HEK293 (cell line): ENCODE data around the gene GDF2.

Source experiments
- CTCF ChIA-PET: fragments of 350-600 bp; formaldehyde crosslinking; extraction: SDS; loops from one replicate; lab custom pipeline; 2021; ENCODE audit warnings: antibody characterized with exemption; lab: Yijun Ruan, JAX
- POLR2A ChIA-PET: fragments of 300-600 bp; formaldehyde crosslinking; extraction: SDS; loops from one replicate; lab custom pipeline; 2020; ENCODE audit warnings: antibody characterized with exemption, inconsistent platforms; lab: Yijun Ruan, JAX
- H3K27ac ChIP-seq: fragments of 200-500 bp; sonication (Bioruptor generic); 2 replicates; pipeline ENCODE4 v1.5.1; 2014; ENCODE audit warnings: low read depth, low read length, control low read depth, inconsistent platforms; ENCODE audit errors: extremely low read depth
- H3K36me3 ChIP-seq, 2 experiments: fragments of 200-500 bp in 1 of 2; sonication (Bioruptor generic) in 1 of 2; 1 replicate in 1 of 2; 2 replicates in 1 of 2; pipeline ENCODE4 v1.5.1; 2014 to 2017; ENCODE audit warnings: inconsistent platforms in 2 of 2, low read length in 2 of 2; ENCODE audit not compliant: control insufficient read depth in 2 of 2, insufficient read depth in 1 of 2
- H3K4me1 ChIP-seq: fragments of 200-500 bp; sonication (Bioruptor generic); 2 replicates; pipeline ENCODE4 v1.5.1; 2014; ENCODE audit warnings: mild to moderate bottlenecking, low read length, inconsistent platforms; ENCODE audit not compliant: control insufficient read depth, insufficient read depth
- H3K4me3 ChIP-seq: 2 replicates; pipeline ENCODE4 v1.5.1; 2011; ENCODE audit warnings: low read depth, mild to moderate bottlenecking, control low read depth, low read length, moderate library complexity
- H3K9me3 ChIP-seq: fragments of 200-500 bp; sonication (Bioruptor generic); 2 replicates; pipeline ENCODE4 v1.5.1; 2014; ENCODE audit warnings: low read depth, low read length, inconsistent platforms; ENCODE audit not compliant: control insufficient read depth, insufficient read depth
- EGR2 ChIP-seq: fragments of 450-650 bp; formaldehyde crosslinking; IDR thresholded peaks from 2 replicates; pipeline ENCODE4 v1.5.1; 2016; ENCODE audit warnings: low read depth, missing biosample characterization, missing genetic modification characterization
- GLI2 ChIP-seq: fragments of 450-650 bp; formaldehyde crosslinking; IDR thresholded peaks from 2 replicates; pipeline ENCODE4; 2017; ENCODE audit warnings: missing biosample characterization, missing genetic modification characterization, low read depth, borderline replicate concordance
- GLIS2 ChIP-seq: fragments of 450-650 bp; formaldehyde crosslinking; IDR thresholded peaks from 2 replicates; pipeline ENCODE4 v1.5.1; 2016; ENCODE audit warnings: missing biosample characterization, missing genetic modification characterization
- ZNF214 ChIP-seq: fragments of 450-650 bp; formaldehyde crosslinking; IDR thresholded peaks from 2 replicates; pipeline ENCODE4 v1.5.1; 2017; ENCODE audit warnings: missing biosample characterization, mild to moderate bottlenecking, missing genetic modification characterization, borderline replicate concordance
- ZNF23 ChIP-seq: fragments of 450-650 bp; formaldehyde crosslinking; IDR thresholded peaks from 2 replicates; pipeline ENCODE4 v1.5.1; 2016; ENCODE audit warnings: missing biosample characterization, missing genetic modification characterization, borderline replicate concordance
- ZNF302 ChIP-seq: fragments of 450-650 bp; formaldehyde crosslinking; IDR thresholded peaks from 2 replicates; pipeline ENCODE4 v1.5.1; 2016; ENCODE audit warnings: missing biosample characterization, missing genetic modification characterization, low read depth
- ZNF600 ChIP-seq: fragments of 450-650 bp; formaldehyde crosslinking; IDR thresholded peaks from 2 replicates; pipeline ENCODE4 v1.5.1; 2016; ENCODE audit warnings: missing biosample characterization, missing genetic modification characterization
- TF ChIP-seq, protein P1 (sequence below): fragments of 450-650 bp; formaldehyde crosslinking; IDR thresholded peaks from 2 replicates; pipeline ENCODE4 v1.5.1; 2017; ENCODE audit warnings: missing biosample characterization, missing genetic modification characterization
- TF ChIP-seq, protein P2 (sequence below): fragments of 450-650 bp; formaldehyde crosslinking; IDR thresholded peaks from 2 replicates; pipeline ENCODE4 v1.5.1; 2016; ENCODE audit warnings: missing biosample characterization, missing genetic modification characterization
- TF ChIP-seq, protein P3 (sequence below): fragments of 450-650 bp; formaldehyde crosslinking; IDR thresholded peaks from 2 replicates; pipeline ENCODE4 v1.5.1; 2016; ENCODE audit warnings: missing biosample characterization, missing genetic modification characterization
- TF ChIP-seq, protein P4 (sequence below): fragments of 450-650 bp; formaldehyde crosslinking; IDR thresholded peaks from 2 replicates; pipeline ENCODE4 v1.5.1; 2016; ENCODE audit warnings: missing biosample characterization, missing genetic modification characterization
- TF ChIP-seq, protein P5 (sequence below): fragments of 450-650 bp; formaldehyde crosslinking; IDR thresholded peaks from 2 replicates; pipeline ENCODE4 v1.5.1; 2017; ENCODE audit warnings: missing biosample characterization, mild to moderate bottlenecking, missing genetic modification characterization, moderate library complexity
- TF ChIP-seq, protein P6 (sequence below): fragments of 450-650 bp; formaldehyde crosslinking; conservative IDR thresholded peaks from 2 replicates; pipeline ENCODE4 v1.5.1; 2016; ENCODE audit warnings: low read depth, missing biosample characterization, missing genetic modification characterization

The GDF2 gene

DNA sequence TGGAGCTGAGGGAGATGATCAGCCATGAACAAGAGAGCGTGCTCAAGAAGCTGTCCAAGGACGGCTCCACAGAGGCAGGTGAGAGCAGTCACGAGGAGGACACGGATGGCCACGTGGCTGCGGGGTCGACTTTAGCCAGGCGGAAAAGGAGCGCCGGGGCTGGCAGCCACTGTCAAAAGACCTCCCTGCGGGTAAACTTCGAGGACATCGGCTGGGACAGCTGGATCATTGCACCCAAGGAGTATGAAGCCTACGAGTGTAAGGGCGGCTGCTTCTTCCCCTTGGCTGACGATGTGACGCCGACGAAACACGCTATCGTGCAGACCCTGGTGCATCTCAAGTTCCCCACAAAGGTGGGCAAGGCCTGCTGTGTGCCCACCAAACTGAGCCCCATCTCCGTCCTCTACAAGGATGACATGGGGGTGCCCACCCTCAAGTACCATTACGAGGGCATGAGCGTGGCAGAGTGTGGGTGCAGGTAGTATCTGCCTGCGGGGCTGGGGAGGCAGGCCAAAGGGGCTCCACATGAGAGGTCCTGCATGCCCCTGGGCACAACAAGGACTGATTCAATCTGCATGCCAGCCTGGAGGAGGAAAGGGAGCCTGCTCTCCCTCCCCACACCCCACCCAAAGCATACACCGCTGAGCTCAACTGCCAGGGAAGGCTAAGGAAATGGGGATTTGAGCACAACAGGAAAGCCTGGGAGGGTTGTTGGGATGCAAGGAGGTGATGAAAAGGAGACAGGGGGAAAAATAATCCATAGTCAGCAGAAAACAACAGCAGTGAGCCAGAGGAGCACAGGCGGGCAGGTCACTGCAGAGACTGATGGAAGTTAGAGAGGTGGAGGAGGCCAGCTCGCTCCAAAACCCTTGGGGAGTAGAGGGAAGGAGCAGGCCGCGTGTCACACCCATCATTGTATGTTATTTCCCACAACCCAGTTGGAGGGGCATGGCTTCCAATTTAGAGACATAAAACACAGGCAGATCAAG lies 3.3 kb downstream of the GDF2 start (continued):
- TF ChIP-seq, protein P1, sequence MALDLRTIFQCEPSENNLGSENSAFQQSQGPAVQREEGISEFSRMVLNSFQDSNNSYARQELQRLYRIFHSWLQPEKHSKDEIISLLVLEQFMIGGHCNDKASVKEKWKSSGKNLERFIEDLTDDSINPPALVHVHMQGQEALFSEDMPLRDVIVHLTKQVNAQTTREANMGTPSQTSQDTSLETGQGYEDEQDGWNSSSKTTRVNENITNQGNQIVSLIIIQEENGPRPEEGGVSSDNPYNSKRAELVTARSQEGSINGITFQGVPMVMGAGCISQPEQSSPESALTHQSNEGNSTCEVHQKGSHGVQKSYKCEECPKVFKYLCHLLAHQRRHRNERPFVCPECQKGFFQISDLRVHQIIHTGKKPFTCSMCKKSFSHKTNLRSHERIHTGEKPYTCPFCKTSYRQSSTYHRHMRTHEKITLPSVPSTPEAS (tag by site-specific recombination): no peak
- TF ChIP-seq, all 188 proteins: peak for 0

DNA sequence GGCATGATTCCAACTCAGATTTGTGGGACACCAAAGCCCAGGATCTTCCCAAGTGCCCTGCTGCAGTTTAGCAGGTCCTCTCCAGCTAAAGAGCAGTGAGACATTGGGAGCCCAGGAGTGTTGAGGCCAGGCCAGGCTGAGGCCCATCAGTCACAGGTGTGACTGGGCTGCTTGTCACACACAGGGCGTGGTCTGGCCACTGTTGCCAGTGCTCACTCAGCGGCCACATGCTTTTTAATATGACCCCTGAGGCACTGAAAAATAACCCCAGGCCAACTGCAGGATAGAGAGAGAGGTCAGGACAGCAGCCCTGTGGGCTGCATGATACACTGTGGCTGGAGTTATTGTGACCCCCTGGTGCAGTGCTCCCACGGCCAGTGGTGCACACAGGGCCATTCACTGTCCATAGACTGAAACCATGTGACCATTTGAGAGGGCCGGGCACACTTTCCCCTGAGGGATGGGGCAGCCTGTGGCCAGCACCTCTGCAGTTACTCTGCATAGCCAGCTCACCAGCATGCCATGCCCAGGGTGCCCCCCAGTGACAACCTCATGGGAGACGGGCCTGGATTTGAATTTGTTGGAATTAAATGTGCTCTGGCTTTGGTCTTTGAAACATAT lies 4.2 kb downstream of the GDF2 start:
- H3K36me3 ChIP-seq: no peaks in the 10 kb centered on the region
- CTCF ChIA-PET: interaction anchor here (0.6 kb wide), 1 partner anchor 38 kb away, joined by 3 read pairs; no protein-coding TSS in a partner anchor
- H3K27ac ChIP-seq: no peak overlapping the region
- no peaks in the 10 kb centered on the region for H3K9me3 ChIP-seq
- POLR2A ChIA-PET: no interaction called here
- no peak overlapping the region for H3K4me3 ChIP-seq
- TF ChIP-seq, protein P2, sequence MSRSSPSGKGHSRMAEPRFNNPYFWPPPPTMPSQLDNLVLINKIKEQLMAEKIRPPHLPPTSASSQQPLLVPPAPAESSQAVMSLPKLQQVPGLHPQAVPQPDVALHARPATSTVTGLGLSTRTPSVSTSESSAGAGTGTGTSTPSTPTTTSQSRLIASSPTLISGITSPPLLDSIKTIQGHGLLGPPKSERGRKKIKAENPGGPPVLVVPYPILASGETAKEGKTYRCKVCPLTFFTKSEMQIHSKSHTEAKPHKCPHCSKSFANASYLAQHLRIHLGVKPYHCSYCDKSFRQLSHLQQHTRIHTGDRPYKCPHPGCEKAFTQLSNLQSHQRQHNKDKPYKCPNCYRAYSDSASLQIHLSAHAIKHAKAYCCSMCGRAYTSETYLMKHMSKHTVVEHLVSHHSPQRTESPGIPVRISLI (tag by site-specific recombination): no peak
- TF ChIP-seq, protein P3, sequence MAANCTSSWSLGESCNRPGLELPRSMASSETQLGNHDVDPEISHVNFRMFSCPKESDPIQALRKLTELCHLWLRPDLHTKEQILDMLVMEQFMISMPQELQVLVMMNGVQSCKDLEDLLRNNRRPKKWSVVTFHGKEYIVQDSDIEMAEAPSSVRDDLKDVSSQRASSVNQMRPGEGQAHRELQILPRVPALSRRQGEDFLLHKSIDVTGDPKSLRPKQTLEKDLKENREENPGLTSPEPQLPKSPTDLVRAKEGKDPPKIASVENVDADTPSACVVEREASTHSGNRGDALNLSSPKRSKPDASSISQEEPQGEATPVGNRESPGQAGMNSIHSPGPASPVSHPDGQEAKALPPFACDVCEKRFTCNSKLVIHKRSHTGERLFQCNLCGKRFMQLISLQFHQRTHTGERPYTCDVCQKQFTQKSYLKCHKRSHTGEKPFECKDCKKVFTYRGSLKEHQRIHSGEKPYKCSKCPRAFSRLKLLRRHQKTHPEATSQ (tag by site-specific recombination): no peak
- TF ChIP-seq ZNF600 (tag by site-specific recombination): no peak
- TF ChIP-seq, protein P4, sequence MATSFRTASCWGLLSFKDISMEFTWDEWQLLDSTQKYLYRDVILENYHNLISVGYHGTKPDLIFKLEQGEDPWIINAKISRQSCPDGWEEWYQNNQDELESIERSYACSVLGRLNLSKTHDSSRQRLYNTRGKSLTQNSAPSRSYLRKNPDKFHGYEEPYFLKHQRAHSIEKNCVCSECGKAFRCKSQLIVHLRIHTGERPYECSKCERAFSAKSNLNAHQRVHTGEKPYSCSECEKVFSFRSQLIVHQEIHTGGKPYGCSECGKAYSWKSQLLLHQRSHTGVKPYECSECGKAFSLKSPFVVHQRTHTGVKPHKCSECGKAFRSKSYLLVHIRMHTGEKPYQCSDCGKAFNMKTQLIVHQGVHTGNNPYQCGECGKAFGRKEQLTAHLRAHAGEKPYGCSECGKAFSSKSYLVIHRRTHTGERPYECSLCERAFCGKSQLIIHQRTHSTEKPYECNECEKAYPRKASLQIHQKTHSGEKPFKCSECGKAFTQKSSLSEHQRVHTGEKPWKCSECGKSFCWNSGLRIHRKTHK: no peak
- no peak for TF ChIP-seq GLIS2 (tag by site-specific recombination)
- TF ChIP-seq, protein P5, sequence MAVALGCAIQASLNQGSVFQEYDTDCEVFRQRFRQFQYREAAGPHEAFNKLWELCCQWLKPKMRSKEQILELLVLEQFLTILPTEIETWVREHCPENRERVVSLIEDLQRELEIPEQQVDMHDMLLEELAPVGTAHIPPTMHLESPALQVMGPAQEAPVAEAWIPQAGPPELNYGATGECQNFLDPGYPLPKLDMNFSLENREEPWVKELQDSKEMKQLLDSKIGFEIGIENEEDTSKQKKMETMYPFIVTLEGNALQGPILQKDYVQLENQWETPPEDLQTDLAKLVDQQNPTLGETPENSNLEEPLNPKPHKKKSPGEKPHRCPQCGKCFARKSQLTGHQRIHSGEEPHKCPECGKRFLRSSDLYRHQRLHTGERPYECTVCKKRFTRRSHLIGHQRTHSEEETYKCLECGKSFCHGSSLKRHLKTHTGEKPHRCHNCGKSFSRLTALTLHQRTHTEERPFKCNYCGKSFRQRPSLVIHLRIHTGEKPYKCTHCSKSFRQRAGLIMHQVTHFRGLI (tag by site-specific recombination): no peak
- TF ChIP-seq ZNF214 (tag by site-specific recombination): no peak
- TF ChIP-seq EGR2 (tag by site-specific recombination): no peak
- TF ChIP-seq, protein P6, sequence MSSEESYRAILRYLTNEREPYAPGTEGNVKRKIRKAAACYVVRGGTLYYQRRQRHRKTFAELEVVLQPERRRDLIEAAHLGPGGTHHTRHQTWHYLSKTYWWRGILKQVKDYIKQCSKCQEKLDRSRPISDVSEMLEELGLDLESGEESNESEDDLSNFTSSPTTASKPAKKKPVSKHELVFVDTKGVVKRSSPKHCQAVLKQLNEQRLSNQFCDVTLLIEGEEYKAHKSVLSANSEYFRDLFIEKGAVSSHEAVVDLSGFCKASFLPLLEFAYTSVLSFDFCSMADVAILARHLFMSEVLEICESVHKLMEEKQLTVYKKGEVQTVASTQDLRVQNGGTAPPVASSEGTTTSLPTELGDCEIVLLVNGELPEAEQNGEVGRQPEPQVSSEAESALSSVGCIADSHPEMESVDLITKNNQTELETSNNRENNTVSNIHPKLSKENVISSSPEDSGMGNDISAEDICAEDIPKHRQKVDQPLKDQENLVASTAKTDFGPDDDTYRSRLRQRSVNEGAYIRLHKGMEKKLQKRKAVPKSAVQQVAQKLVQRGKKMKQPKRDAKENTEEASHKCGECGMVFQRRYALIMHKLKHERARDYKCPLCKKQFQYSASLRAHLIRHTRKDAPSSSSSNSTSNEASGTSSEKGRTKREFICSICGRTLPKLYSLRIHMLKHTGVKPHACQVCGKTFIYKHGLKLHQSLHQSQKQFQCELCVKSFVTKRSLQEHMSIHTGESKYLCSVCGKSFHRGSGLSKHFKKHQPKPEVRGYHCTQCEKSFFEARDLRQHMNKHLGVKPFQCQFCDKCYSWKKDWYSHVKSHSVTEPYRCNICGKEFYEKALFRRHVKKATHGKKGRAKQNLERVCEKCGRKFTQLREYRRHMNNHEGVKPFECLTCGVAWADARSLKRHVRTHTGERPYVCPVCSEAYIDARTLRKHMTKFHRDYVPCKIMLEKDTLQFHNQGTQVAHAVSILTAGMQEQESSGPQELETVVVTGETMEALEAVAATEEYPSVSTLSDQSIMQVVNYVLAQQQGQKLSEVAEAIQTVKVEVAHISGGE (tag by site-specific recombination): no peak
- no peak for TF ChIP-seq GLI2 (tag by site-specific recombination)
- TF ChIP-seq ZNF302 (tag by site-specific recombination): no peak
- TF ChIP-seq ZNF23 (tag by site-specific recombination): no peak
- no peaks in the 10 kb centered on the region for H3K4me1 ChIP-seq
